CD4-positive, alpha-beta T cell treated with Interleukin-17A for 4 hours (primary cell): ENCODE data around the gene CDT1.

Experiments used
- DNase-seq: peaks from one replicate; pipeline ENCODE4 v3.0.0-alpha.2; 2020; ENCODE audit warnings: mixed read lengths

Gene CDT1

GRCh38 chr16:88803264-88803987 lies at the start of gene CDT1:
Gene CDT1, plus strand, starts transcription at chr16:88803789. Its CDS starts 43 bp downstream, at chr16:88803832.
- peak; percentile 92 for DNase-seq

DNA sequence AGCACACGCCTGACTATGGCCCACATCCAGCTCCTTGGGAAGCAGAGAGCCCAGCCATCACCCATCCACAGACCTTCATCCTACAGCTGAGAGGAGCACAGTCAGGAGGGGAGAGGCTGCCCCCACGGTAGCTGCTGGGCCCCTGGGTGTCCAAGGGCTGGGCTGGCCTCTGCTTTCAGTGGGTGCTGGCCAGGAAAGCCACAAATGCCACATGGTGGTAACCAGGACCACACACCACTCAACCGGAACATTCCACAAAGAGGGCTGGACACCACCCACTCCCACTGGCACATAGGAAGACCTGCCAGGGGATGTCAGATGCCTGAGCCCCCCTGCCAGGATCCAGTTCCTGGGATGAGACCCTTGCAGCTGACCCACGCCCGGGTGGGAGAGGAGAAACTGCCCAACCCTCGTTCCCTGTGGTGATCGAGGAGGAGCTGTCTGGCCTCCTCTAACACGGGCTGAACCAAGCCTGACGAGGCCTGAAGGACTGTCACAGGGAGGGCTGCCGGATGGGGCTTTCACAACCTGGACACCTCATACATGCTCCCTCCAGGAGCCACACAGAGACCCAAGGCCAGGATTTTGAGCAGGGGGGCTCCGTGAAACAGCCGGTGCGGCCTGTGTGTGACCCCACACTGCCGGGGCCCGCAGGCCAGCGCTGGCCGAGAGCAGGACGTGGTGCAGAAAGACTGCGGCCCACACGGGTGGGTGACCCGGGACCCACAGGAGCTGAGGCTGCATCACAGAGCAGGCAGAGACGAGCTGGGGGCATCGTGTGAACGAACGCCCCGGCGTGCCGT lies 49.3 kb upstream of the CDT1 start:
- DNase-seq, result no peak

GRCh38 chr16:88754912-88755744 lies 48.5 kb upstream of the CDT1 start:
- peak; percentile 45 for DNase-seq

GRCh38 chr16:88755745-88756443 lies 47.7 kb upstream of the CDT1 start:
- DNase-seq, result no peak

- DNase-seq, result no peak
These were observed 45.2 kb upstream of the CDT1 start for GRCh38 chr16:88758227-88758943.

GRCh38 chr16:88758944-88759244 lies 44.7 kb upstream of the CDT1 start:
- DNase-seq, result no peak

DNA sequence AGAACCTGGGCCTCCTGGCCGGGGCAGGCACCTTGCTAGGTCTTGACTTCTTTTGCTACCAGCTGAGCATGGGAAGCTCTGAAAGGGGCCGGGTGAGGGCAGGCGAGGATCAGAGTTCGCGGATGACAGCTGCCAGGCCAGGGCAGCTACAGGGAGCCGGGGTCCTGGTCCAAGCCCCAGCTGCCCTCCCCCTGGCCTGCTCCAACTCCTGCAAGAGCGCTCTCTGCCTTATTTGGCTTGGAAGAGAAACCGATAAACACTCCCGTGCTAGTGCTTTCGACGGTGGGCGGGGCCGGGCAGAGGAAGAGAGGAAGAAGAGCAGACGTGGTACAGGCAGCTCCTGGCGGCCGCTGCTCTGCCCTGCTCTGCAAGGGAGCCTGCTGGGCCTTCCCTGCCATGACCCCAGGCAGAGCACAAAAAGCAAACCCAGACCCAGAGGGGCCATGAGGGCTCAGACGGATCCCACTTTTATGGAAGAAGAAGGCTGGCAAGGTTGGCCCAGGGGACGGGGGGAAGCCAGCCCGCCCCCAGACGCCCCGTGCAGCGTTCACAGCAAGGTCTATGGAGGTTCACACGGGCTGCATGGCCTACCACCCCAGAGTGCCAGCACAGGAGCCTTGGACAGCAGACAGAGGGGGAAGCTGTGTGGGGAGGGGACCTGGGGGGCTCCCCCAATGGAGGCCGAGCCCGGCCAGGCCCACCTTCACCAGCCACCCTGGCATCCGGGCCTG lies 44.2 kb upstream of the CDT1 start:
- DNase-seq, result peak; percentile 79

DNA sequence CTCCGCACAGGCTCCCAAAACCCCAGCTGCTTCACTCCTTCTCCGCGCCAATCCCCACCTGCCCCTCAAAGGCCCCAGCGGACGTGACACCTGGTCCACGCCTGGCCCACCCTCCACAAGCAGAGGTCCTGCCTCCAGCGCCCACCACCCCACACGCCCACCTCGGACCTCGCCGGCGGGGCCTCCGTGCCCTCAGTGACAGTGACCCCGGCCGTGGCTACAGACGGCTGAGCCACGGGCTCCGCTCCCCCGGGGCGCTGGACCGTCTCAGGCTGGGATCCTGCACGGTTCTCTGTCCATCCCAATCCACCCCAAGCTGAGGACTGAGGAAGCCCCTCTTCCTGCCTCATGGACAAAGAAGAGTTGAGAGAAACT lies 43.6 kb upstream of the CDT1 start:
- DNase-seq, result no peak

DNA sequence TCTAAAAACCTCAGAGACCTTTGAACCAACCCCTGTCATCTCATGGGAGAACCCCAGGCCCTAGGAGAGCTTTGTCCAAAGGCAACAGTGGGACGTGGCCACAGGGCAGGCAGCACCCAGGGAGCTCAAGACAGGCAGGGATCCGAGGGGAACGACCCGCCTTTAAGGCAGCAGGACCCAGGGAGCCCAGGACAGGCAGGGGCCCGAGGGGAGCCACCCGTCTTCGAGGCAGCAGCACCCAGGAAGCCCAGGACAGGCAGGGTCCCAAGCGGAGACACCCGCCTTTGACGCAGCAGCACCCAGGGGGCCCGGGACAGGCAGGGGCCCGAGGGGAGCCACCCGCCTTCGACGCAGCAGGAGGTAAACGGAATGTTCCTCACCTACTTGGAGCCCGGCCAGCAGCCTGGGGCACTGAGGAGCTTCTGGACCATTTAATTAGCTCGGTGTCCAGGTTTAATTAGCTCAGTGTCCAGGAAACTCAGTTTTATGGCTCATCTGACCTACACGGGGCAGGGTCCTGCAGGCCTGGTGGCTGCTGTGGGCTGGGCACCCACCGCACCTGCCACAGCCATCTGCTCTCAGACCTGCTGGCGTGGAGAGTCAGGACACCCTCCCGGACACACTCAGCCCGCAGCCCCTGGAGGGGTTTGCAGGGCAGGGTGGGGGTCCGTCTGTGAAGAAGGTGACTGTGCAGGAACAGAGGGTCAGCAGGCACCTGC lies 43.0 kb upstream of the CDT1 start:
- DNase-seq, result no peak

DNA sequence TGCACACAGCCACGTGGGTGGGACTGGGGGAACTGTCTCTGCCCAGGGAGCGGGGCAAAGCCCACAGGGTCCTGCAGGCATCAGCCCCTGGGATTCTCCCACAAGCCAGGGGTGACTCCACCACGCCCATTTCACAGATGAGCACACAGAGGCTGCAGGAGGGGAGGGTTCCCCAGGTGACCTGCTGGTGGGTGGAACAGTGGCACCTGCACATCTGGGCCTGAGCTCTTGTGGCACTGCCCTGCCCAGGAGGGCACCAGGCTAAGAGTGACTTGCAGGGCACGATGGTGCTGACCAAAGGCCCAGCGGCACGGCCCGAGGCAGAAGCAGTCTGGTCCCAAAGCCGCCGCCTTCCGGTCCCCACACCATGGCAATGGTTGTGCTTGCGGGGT lies 42.5 kb upstream of the CDT1 start:
- DNase-seq, result no peak

DNA sequence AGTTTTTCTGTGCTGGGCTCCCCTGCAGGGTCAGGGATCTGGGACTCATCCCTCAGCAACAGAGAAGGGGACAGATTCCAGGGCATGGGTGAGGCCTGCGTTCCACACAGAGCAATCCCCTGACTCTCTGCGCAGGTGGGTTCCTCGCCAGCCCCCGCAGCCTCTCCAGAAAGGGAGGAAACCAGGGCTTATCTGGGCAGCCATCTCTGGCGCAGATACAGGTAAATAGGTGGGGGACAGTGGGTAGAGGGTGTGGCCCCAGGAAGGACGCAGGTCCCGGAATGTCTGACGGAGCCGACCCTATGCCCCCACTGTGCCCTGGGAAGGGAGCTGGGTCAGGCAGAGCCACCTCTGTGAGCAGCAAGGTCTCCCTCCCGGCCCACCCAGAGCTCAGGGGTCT lies 41.8 kb upstream of the CDT1 start:
- DNase-seq, result no peak

GRCh38 chr16:88762258-88762870 lies 41.2 kb upstream of the CDT1 start:
- DNase-seq, result no peak

GRCh38 chr16:88762941-88763340 lies 40.6 kb upstream of the CDT1 start:
- DNase-seq, result no peak

DNA sequence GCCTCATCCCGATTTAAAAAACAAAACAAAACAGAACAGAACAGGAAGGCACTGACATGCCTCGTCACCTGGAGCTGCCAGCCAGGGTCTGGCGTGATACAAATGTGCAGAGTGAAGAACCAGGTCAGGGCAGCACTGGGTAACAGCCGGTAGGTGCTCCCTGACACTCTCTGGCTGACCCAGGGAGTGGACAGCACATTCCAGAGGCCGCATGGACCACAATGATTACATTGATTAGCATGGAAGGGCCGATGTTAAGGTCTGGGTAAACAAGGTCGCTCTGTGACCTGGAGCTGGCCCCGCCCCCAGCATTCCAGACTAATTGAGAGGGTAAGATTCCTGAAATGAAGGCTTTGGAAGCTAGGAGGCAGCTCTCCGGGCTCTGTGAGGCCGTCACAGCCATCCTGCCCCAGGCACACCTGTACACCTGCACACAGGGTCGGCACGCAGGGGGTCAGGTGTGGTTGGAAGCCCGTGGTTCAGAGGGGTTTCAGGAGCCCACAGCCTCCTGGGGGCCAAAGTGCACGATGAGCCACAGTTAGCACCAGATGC lies 40.0 kb upstream of the CDT1 start:
- no peak for DNase-seq

- DNase-seq, result no peak
These were observed 39.5 kb upstream of the CDT1 start for GRCh38 chr16:88764080-88764479.

- no peak for DNase-seq
These were observed 38.7 kb upstream of the CDT1 start for GRCh38 chr16:88764913-88765349.

DNA sequence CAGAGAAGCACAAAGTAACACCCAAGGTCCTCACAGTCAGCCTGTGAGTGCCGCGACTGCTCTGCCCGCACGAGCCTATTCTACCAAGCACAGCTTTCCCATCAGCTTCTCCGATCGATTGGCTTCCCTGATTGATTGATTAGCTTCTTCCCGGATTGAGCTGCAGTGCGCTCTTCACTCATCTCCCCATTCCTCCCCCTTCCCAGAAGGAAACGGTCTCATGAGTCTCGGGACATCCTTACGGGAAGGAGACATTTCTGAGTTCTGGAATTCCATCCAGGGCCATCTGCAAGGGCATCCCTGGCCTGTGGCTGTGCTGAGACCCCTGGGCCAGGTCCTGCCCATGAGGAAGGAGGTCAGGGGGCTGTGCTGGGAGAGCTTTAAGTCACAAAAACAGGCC lies 36.6 kb upstream of the CDT1 start:
- no peak for DNase-seq

GRCh38 chr16:88767546-88768070 lies 36.0 kb upstream of the CDT1 start:
- no peak for DNase-seq

GRCh38 chr16:88768071-88768783 lies 35.4 kb upstream of the CDT1 start:
- DNase-seq, result no peak
